HG03108 (cell line): ENCODE data around the gene KRR1.
"Not testable (repeated sequence)": the region's sequence is repeated elsewhere in the genome, so short reads cannot be mapped to it uniquely, and the experiment has no call there.

Experiments
- ATAC-seq: cut with Tn5 transposase; IDR thresholded peaks from one replicate; pipeline ENCODE4 v1.9.1; 2021; ENCODE audit warnings: moderate library complexity; ENCODE audit not compliant: unreplicated experiment

KRR1 gene

GRCh38 chr12:75479963-75480461 lies 31.4 kb downstream of the KRR1 start:
- peak; percentile 38 for ATAC-seq

- no peak for ATAC-seq
Measured at GRCh38 chr12:75478116-75478794, 33.2 kb downstream of the KRR1 start.

GRCh38 chr12:75477137-75477536 lies 34.3 kb downstream of the KRR1 start:
- ATAC-seq: no peak

GRCh38 chr12:75476071-75476470 lies 35.3 kb downstream of the KRR1 start:
- no peak for ATAC-seq

- no peak for ATAC-seq
Measured at GRCh38 chr12:75474116-75474515, 37.3 kb downstream of the KRR1 start.

GRCh38 chr12:75471902-75472890 lies 39.2 kb downstream of the KRR1 start:
- no peak for ATAC-seq

- no peak for ATAC-seq
Measured at GRCh38 chr12:75460204-75460603, 51.2 kb downstream of the KRR1 start.

GRCh38 chr12:75459755-75460154 lies 51.7 kb downstream of the KRR1 start:
- no peak for ATAC-seq

- ATAC-seq: not testable (repeated sequence)
Measured at GRCh38 chr12:75457866-75458265, 53.5 kb downstream of the KRR1 start.

GRCh38 chr12:75457191-75457590 lies 54.2 kb downstream of the KRR1 start:
- ATAC-seq: no peak

- no peak for ATAC-seq
Measured at GRCh38 chr12:75455839-75456238, 55.6 kb downstream of the KRR1 start.

- ATAC-seq: no peak
Measured at GRCh38 chr12:75452675-75453330, 58.6 kb downstream of the KRR1 start.

GRCh38 chr12:75447691-75448393 lies 63.6 kb downstream of the KRR1 start:
- ATAC-seq: no peak

GRCh38 chr12:75446857-75447256 lies 64.6 kb downstream of the KRR1 start:
- no peak for ATAC-seq

GRCh38 chr12:75445137-75445507 lies 66.3 kb downstream of the KRR1 start:
- ATAC-seq: not testable (repeated sequence)

GRCh38 chr12:75444429-75445136 lies 66.8 kb downstream of the KRR1 start:
- ATAC-seq: no peak

- ATAC-seq: no peak
Measured at GRCh38 chr12:75443709-75444108, 67.7 kb downstream of the KRR1 start.

GRCh38 chr12:75442454-75442853 lies 69.0 kb downstream of the KRR1 start:
- ATAC-seq: not testable (repeated sequence)

GRCh38 chr12:75441687-75442449 lies 69.5 kb downstream of the KRR1 start:
- not testable (repeated sequence) for ATAC-seq
